ENCODE data around the gene RGL4.

- TF ChIP-seq CTCF (IDR thresholded peaks at IDR 0.05) (no peak), POLR2A (IDR thresholded peaks at IDR 0.05) (no peak)
Observed at GRCh38 chr22:23655891-23656475, 34.8 kb upstream of the RGL4 start.
